K562 (cell line): ENCODE measurements around the gene TRAIP. TPM values are rescaled to one million over a fixed set of nuclear protein-coding genes. Genes with fewer than 3 reads are reported as not detected.
A peak's percentile ranks its signal among the peaks of the same experiment; 100 is the strongest.

Experiments
- ATAC-seq: fragments of 200-7000 bp; cut with Tn5 transposase; 3 replicates; pipeline ENCODE4 v1.9.1; 2020; ENCODE audit warnings: moderate library complexity
- BruUV-seq: library from RNA; stranded (reverse); fragments of 400-500 nt; replicated peaks from 2 replicates; lab custom pipeline; 2021; lab: Mats Ljungman, UMichigan
- CTCF ChIA-PET: fragments of 300-600 bp; formaldehyde crosslinking; extraction: SDS; loops from one replicate; lab custom pipeline; 2021; ENCODE audit warnings: low intra/inter-chr PET ratio; lab: Yijun Ruan, JAX
- POLR2A ChIA-PET: fragments of 300-600, 350-650 bp; sonication (Branson Sonifier 250); formaldehyde crosslinking; extraction: SDS; loops from one replicate; lab custom pipeline; 2021; ENCODE audit warnings: antibody characterized with exemption, inconsistent platforms; lab: Yijun Ruan, JAX
- DNase-seq, 4 experiments: peaks; one replicate each; pipeline versions ENCODE4 v3.0.0 to v3.0.0-alpha.2; 2011 to 2018; ENCODE audit warnings: low spot score in 3 of 4, mixed read lengths in 3 of 4; ENCODE audit errors: extremely low read depth in 1 of 4
- FAIRE-seq: peaks from 2 replicates; lab custom pipeline; 2011; peaks lifted over from hg19 to GRCh38; lab: Jason Lieb, UNC
- H2AFZ ChIP-seq: 2 replicates; pipeline ENCODE4 v1.6.0; 2011; ENCODE audit warnings: low read depth, low read length, control low read depth, inconsistent platforms
- H3K27ac ChIP-seq: fragments of 200-600 bp; 3 replicates; pipeline ENCODE4 v1.8.0; 2011; ENCODE audit warnings: low read depth, mild to moderate bottlenecking, control low read depth, inconsistent platforms, low read length, moderate library complexity, mixed read lengths; ENCODE audit errors: extremely low read depth
- H3K27me3 ChIP-seq, 2 experiments: fragments of 300-600 bp in 1 of 2; 2 replicates in 1 of 2; 3 replicates in 1 of 2; pipeline versions ENCODE4 v1.6.0 to v1.8.0; 2011; ENCODE audit warnings: inconsistent platforms in 2 of 2, low read length in 2 of 2, mild to moderate bottlenecking in 1 of 2, mixed read lengths in 1 of 2, moderate library complexity in 1 of 2; ENCODE audit not compliant: control insufficient read depth in 2 of 2, insufficient read depth in 2 of 2
- H3K36me3 ChIP-seq: fragments of 300-600 bp; 3 replicates; pipeline ENCODE4 v1.8.0; 2011; ENCODE audit warnings: mild to moderate bottlenecking, low read length, inconsistent platforms; ENCODE audit not compliant: control insufficient read depth, insufficient read depth
- H3K4me1 ChIP-seq, 2 experiments: fragments of 200-600 bp in 1 of 2; replicated peaks in 1 of 2; 2 replicates in 1 of 2; 3 replicates in 1 of 2; pipeline versions ENCODE4 v1.5.1 to v1.8.0; 2011; ENCODE audit warnings: inconsistent platforms in 2 of 2, low read length in 2 of 2, mild to moderate bottlenecking in 1 of 2, mixed read lengths in 1 of 2, moderate library complexity in 1 of 2; ENCODE audit not compliant: control insufficient read depth in 2 of 2, insufficient read depth in 2 of 2
- H3K4me2 ChIP-seq: 2 replicates; pipeline ENCODE4 v1.6.1; 2011; ENCODE audit warnings: low read length, control low read depth, inconsistent platforms, mixed read lengths; ENCODE audit not compliant: insufficient read depth
- H3K4me3 ChIP-seq: fragments of 200-600 bp; sonication (generic), shearing (Covaris generic); 2 replicates; pipeline ENCODE4 v1.5.1; 2016; ENCODE audit warnings: control low read depth, inconsistent platforms
- H3K79me2 ChIP-seq: fragments of 200-600 bp; 3 replicates; pipeline ENCODE4 v1.8.0; 2011; ENCODE audit warnings: low read length, inconsistent platforms; ENCODE audit not compliant: control insufficient read depth, insufficient read depth
- H3K9ac ChIP-seq, 2 experiments: 2 replicates each; pipeline versions ENCODE4 v1.6.0 to v1.6.1; 2011; ENCODE audit warnings: low read depth in 2 of 2, low read length in 2 of 2, control low read depth in 1 of 2, inconsistent platforms in 1 of 2, mild to moderate bottlenecking in 1 of 2, mixed read lengths in 1 of 2; ENCODE audit not compliant: insufficient read depth in 1 of 2
- H3K9me1 ChIP-seq: one replicate; pipeline ENCODE4 v1.6.0; 2011; ENCODE audit warnings: inconsistent platforms, mild to moderate bottlenecking, low read length, moderate library complexity; ENCODE audit not compliant: control insufficient read depth, insufficient read depth
- H3K9me3 ChIP-seq: replicated peaks from 2 replicates; pipeline ENCODE4 v1.5.1; 2011; ENCODE audit warnings: low read depth, low read length, inconsistent platforms; ENCODE audit not compliant: control insufficient read depth, insufficient read depth
- H4K20me1 ChIP-seq: replicated peaks from 2 replicates; pipeline ENCODE4 v1.6.1; 2011; ENCODE audit warnings: low read length, inconsistent platforms, mixed read lengths; ENCODE audit not compliant: control insufficient read depth, insufficient read depth
- C11orf30 ChIP-seq: fragments of 450-650 bp; IDR thresholded peaks from 2 replicates; pipeline ENCODE4 v1.6.1; 2016; ENCODE audit warnings: low read depth, mild to moderate bottlenecking
- MAFG ChIP-seq: fragments of 450-650 bp; conservative IDR thresholded peaks from 2 replicates; pipeline ENCODE4 v1.6.1; 2016; ENCODE audit warnings: missing genetic modification characterization, missing compliant biosample characterization
- MAFK ChIP-seq: IDR thresholded peaks from 2 replicates; pipeline ENCODE4 v1.6.1; 2011; ENCODE audit warnings: low read length, improper control_type of control experiment
- NRF1 ChIP-seq, 2 experiments: fragments of 450-650 bp; IDR thresholded peaks in 1 of 2; conservative IDR thresholded peaks in 1 of 2; 2 replicates each; pipeline ENCODE4 v1.6.1; 2014; ENCODE audit warnings: mild to moderate bottlenecking in 2 of 2
- ZNF316 ChIP-seq: fragments of 450-650 bp; IDR thresholded peaks from 2 replicates; pipeline ENCODE4 v1.6.1; 2016
- whole genome bisulfite sequencing: fragments of 100-300 bp; shearing (Covaris generic); methylation state at CpG from one replicate; pipeline ENCODE4 v1.1.6; 2016; ENCODE audit warnings: low coverage, mixed read lengths; ENCODE audit not compliant: insufficient coverage; ENCODE audit errors: missing lambda C conversion rate; 5-methylcytosine and 5-hydroxymethylcytosine counted together
- in situ Hi-C: fragments of 300-500 bp; cut with MboI; formaldehyde crosslinking; loops from 4 replicates; pipeline ENCODE4 v1.15.0; 2018; ENCODE audit warnings: inconsistent platforms, mixed read lengths
- intact Hi-C: fragments of 100-400 bp; cut with micrococcal nuclease; formaldehyde crosslinking; loops from 2 replicates; pipeline ENCODE4 v1.14.2; 2022
- polyA plus RNA-seq, 8 experiments: library from polyadenylated mRNA; depleted of rRNA in 4 of 8; stranded (reverse) in 5 of 8; unstranded in 3 of 8; fragments of >200 nt; fragmentation: Nextera tagmentation in 2 of 8; fragmentation: Illumina TruSeq in 1 of 8; extraction: Ambion mirVana in 2 of 8; extraction: Trizol in 1 of 8; gene quantifications; 2 replicates each; pipeline versions ENCODE4 v1.2.1 to v1.2.3, GENCODE V29; 2011 to 2014; ENCODE audit warnings: inconsistent platforms in 1 of 8, missing spikeins in 1 of 8
- total RNA-seq, 7 experiments: library from RNA; depleted of rRNA in 6 of 7; stranded (reverse); fragments of >200 nt in 6 of 7; fragmentation: Illumina TruSeq in 2 of 7; extraction: Trizol in 2 of 7; gene quantifications; 2 replicates each; pipeline versions ENCODE4 v1.2.1 to v1.2.3, GENCODE V29; 2011 to 2021; ENCODE audit warnings: low replicate concordance in 1 of 7
- TF ChIP-seq, protein P1 (sequence below), 2 experiments: fragments of 450-650 bp in 1 of 2; IDR thresholded peaks; 2 replicates each; pipeline ENCODE4 v1.6.1; 2011 to 2017; ENCODE audit warnings: low read depth in 2 of 2, antibody characterized with exemption in 1 of 2, borderline replicate concordance in 1 of 2, low read length in 1 of 2, mild to moderate bottlenecking in 1 of 2, mixed read lengths in 1 of 2; ENCODE audit not compliant: control insufficient read depth in 1 of 2
- TF ChIP-seq, protein P2 (sequence below): fragments of 450-650 bp; formaldehyde crosslinking; IDR thresholded peaks from 2 replicates; pipeline ENCODE4 v1.4.0; 2020; ENCODE audit warnings: mild to moderate bottlenecking, moderate library complexity

TRAIP gene
- total and polyA plus RNA-seq, 9 of the 15 experiments (the other 6 are each of a cell fraction or from before 2014, with no cell fraction given), result 14.3 to 38.6 (median 21.2) TPM

DNA sequence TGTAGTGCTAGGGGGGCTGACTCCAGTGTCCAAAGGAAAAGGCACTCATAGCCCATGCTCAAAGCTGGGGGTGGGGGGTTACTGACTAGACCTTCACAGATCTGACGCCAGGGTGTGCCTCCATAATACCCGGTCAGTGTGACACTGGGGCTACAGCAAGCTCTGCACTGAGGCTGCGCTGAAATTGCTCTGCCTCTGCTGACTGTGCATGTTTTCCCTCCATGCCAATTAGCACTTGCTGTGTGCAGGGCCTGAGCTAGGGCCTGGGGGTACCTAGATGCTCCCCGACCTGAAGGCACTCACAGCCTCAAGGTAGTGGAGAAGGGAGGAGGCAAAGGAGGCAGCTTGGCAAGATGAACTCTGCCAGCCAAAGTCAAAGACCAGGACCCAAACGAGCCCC lies 8.1 kb upstream of the TRAIP start:
- no peak overlapping the region for H3K27ac ChIP-seq
- H3K9ac ChIP-seq, result no peak overlapping the region; a peak in 1 of 4 replicates
- H3K79me2 ChIP-seq, result no peaks in the 10 kb centered on the region
- no peak overlapping the region for H2AFZ ChIP-seq
- peaks cover 6% of the 10 kb centered on the region; the same call in 1 of the 2 replicates for H4K20me1 ChIP-seq
- 2% methylated on average over 5 of the region's 5 CpGs for WGBS
- FAIRE-seq, result no peak
- in situ Hi-C loops (no loop called here), intact Hi-C loops (no loop called here)
- no peaks in the 10 kb centered on the region for H3K9me3 ChIP-seq
- peaks cover 6 to 39% of the 10 kb centered on the region in 2 experiments; a peak in 4 of 5 replicates for H3K27me3 ChIP-seq
- no peak overlapping the region for H3K4me2 ChIP-seq
- ChIA-PET POLR2A (interaction anchor here (0.7 kb wide), 2 partner anchors 11 to 17 kb away, joined by 3 to 4 read pairs; no protein-coding TSS in a partner anchor), CTCF (no interaction called here)
- H3K9me1 ChIP-seq, result no peaks in the 10 kb centered on the region
- peak; percentile 37 for TF ChIP-seq MAFK
- peak; percentile 73 for TF ChIP-seq ZNF316
- TF ChIP-seq, protein P1, sequence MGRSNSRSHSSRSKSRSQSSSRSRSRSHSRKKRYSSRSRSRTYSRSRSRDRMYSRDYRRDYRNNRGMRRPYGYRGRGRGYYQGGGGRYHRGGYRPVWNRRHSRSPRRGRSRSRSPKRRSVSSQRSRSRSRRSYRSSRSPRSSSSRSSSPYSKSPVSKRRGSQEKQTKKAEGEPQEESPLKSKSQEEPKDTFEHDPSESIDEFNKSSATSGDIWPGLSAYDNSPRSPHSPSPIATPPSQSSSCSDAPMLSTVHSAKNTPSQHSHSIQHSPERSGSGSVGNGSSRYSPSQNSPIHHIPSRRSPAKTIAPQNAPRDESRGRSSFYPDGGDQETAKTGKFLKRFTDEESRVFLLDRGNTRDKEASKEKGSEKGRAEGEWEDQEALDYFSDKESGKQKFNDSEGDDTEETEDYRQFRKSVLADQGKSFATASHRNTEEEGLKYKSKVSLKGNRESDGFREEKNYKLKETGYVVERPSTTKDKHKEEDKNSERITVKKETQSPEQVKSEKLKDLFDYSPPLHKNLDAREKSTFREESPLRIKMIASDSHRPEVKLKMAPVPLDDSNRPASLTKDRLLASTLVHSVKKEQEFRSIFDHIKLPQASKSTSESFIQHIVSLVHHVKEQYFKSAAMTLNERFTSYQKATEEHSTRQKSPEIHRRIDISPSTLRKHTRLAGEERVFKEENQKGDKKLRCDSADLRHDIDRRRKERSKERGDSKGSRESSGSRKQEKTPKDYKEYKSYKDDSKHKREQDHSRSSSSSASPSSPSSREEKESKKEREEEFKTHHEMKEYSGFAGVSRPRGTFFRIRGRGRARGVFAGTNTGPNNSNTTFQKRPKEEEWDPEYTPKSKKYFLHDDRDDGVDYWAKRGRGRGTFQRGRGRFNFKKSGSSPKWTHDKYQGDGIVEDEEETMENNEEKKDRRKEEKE (IDR thresholded peaks at IDR 0.05; ENCODE audit: borderline replicate concordance in 1 of 2, control insufficient read depth in 1 of 2, low read depth in 2 of 2, low read length in 1 of 2), result no peak
- peak; percentile 64 for TF ChIP-seq C11orf30
- peak; percentile 43; the same call in 1 of the 2 replicates for TF ChIP-seq MAFG (tag)
- TF ChIP-seq, protein P2, sequence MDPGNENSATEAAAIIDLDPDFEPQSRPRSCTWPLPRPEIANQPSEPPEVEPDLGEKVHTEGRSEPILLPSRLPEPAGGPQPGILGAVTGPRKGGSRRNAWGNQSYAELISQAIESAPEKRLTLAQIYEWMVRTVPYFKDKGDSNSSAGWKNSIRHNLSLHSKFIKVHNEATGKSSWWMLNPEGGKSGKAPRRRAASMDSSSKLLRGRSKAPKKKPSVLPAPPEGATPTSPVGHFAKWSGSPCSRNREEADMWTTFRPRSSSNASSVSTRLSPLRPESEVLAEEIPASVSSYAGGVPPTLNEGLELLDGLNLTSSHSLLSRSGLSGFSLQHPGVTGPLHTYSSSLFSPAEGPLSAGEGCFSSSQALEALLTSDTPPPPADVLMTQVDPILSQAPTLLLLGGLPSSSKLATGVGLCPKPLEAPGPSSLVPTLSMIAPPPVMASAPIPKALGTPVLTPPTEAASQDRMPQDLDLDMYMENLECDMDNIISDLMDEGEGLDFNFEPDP (CRISPR knock-in tag), result no peak
- TF ChIP-seq NRF1 (conservative IDR thresholded peaks at IDR 0.05 in 1 of 2, IDR thresholded peaks at IDR 0.05 in 1 of 2), result peak in 1 of 2 experiments; percentile 18; a peak in 1 of 4 replicates
- no peak for DNase-seq
- H3K4me3 ChIP-seq, result no peak overlapping the region
- peaks cover 0 to 12% of the 10 kb centered on the region in 2 experiments; a peak in 2 of 5 replicates for H3K4me1 ChIP-seq
- BruUV-seq, result no TSS peak
- ATAC-seq, result no peak
- H3K36me3 ChIP-seq, result no peaks in the 10 kb centered on the region
